C4-2B (cell line): Measurements from ENCODE around the gene ARHGAP15.

Source experiments
- H3K27ac ChIP-seq: fragments of 450-650 bp; 2 replicates; pipeline ENCODE4 v1.5.1; 2017
- CTCF ChIP-seq: fragments of 450-650 bp; conservative IDR thresholded peaks from 2 replicates; pipeline ENCODE4 v1.5.1; 2017; ENCODE audit warnings: mild to moderate bottlenecking
- ZFX ChIP-seq: fragments of 450-650 bp; IDR thresholded peaks from 2 replicates; pipeline ENCODE4 v1.6.1; 2017

Gene ARHGAP15

GRCh38 chr2:143615562-143615961, 486.3 kb downstream of the ARHGAP15 start:
- H3K27ac ChIP-seq: no peak overlapping the region
- TF ChIP-seq ZFX: no peak
- TF ChIP-seq CTCF: no peak

GRCh38 chr2:143616452-143616851, 487.2 kb downstream of the ARHGAP15 start:
- TF ChIP-seq ZFX: no peak
- no peak for TF ChIP-seq CTCF
- no peak overlapping the region for H3K27ac ChIP-seq

- TF ChIP-seq CTCF (no peak), ZFX (no peak)
- no peak overlapping the region for H3K27ac ChIP-seq
Measured at GRCh38 chr2:143617803-143618415, 488.7 kb downstream of the ARHGAP15 start.

- no peak for TF ChIP-seq ZFX
- no peak for TF ChIP-seq CTCF
- H3K27ac ChIP-seq: no peak overlapping the region
Measured at GRCh38 chr2:143622106-143622505, 492.9 kb downstream of the ARHGAP15 start.

GRCh38 chr2:143623231-143623908, 494.2 kb downstream of the ARHGAP15 start:
- H3K27ac ChIP-seq: no peak overlapping the region
- TF ChIP-seq ZFX (no peak), CTCF (no peak)

GRCh38 chr2:143623909-143624260, 494.7 kb downstream of the ARHGAP15 start:
- TF ChIP-seq ZFX: no peak
- no peak for TF ChIP-seq CTCF
- no peak overlapping the region for H3K27ac ChIP-seq

- TF ChIP-seq CTCF (no peak), ZFX (no peak)
- H3K27ac ChIP-seq: no peak overlapping the region
Measured at GRCh38 chr2:143629340-143629739, 500.1 kb downstream of the ARHGAP15 start.
